Trophoblast cell (in vitro differentiated cells and primary cell): Measurements from ENCODE around the gene UBE2E1.
A peak's percentile ranks its signal among the peaks of the same experiment; 100 is the strongest.

Experiments used
- DNase-seq, 2 donors: peaks; one replicate each; pipeline ENCODE4 v3.0.0-alpha.2; 2016
- H2AFZ ChIP-seq: 2 replicates; pipeline ENCODE4 v1.6.1; 2013; ENCODE audit warnings: low read length, moderate library complexity, mild to moderate bottlenecking; ENCODE audit not compliant: insufficient read depth, poor library complexity
- H2AK5ac ChIP-seq: 2 replicates; pipeline ENCODE4 v1.6.1; 2013; ENCODE audit warnings: mild to moderate bottlenecking, low read length
- H2BK120ac ChIP-seq: 2 replicates; pipeline ENCODE4 v1.6.1; 2013; ENCODE audit warnings: low read length, mild to moderate bottlenecking, moderate library complexity; ENCODE audit not compliant: insufficient read depth, poor library complexity
- H2BK12ac ChIP-seq: 2 replicates; pipeline ENCODE4 v1.6.1; 2013; ENCODE audit warnings: mild to moderate bottlenecking, low read length, moderate library complexity
- H2BK5ac ChIP-seq: 2 replicates; pipeline ENCODE4 v1.6.1; 2013; ENCODE audit warnings: low read length, low read depth, moderate library complexity, mild to moderate bottlenecking; ENCODE audit not compliant: poor library complexity
- H3K14ac ChIP-seq: 2 replicates; pipeline ENCODE4 v1.6.1; 2013; ENCODE audit warnings: mild to moderate bottlenecking, low read length
- H3K18ac ChIP-seq: 2 replicates; pipeline ENCODE4 v1.6.1; 2013; ENCODE audit warnings: mild to moderate bottlenecking, low read length
- H3K23ac ChIP-seq: 2 replicates; pipeline ENCODE4 v1.6.1; 2013; ENCODE audit warnings: low read length
- H3K27ac ChIP-seq: 2 replicates; pipeline ENCODE4 v1.5.1; 2013; ENCODE audit warnings: low read depth, mild to moderate bottlenecking, inconsistent platforms, low read length, moderate library complexity
- H3K27me3 ChIP-seq: 2 replicates; pipeline ENCODE4 v1.6.1; 2013; ENCODE audit warnings: inconsistent platforms, mild to moderate bottlenecking, low read length, moderate library complexity; ENCODE audit not compliant: insufficient read depth
- H3K36me3 ChIP-seq, 2 experiments: 1 replicate in 1 of 2; 2 replicates in 1 of 2; pipeline ENCODE4 v1.6.1; 2013; ENCODE audit warnings: low read length in 2 of 2, mild to moderate bottlenecking in 2 of 2, moderate library complexity in 1 of 2; ENCODE audit not compliant: insufficient read depth in 2 of 2, control insufficient read depth in 1 of 2
- H3K4ac ChIP-seq: 2 replicates; pipeline ENCODE4 v1.6.1; 2013; ENCODE audit warnings: low read depth, mild to moderate bottlenecking, low read length, moderate library complexity
- H3K4me1 ChIP-seq, 2 experiments: 1 replicate in 1 of 2; 2 replicates in 1 of 2; pipeline ENCODE4 v1.6.1; 2013; ENCODE audit warnings: low read length in 2 of 2, mild to moderate bottlenecking in 2 of 2, moderate library complexity in 1 of 2; ENCODE audit not compliant: insufficient read depth in 2 of 2, control insufficient read depth in 1 of 2
- H3K4me2 ChIP-seq: 2 replicates; pipeline ENCODE4 v1.6.1; 2013; ENCODE audit warnings: inconsistent platforms, mild to moderate bottlenecking, low read length, moderate library complexity
- H3K4me3 ChIP-seq: 2 replicates; pipeline ENCODE4 v1.5.1; 2013; ENCODE audit warnings: mild to moderate bottlenecking, low read depth, low read length, inconsistent platforms
- H3K79me1 ChIP-seq: one replicate; pipeline ENCODE4 v1.6.1; 2013; ENCODE audit warnings: low read length
- H3K79me2 ChIP-seq: 2 replicates; pipeline ENCODE4 v1.6.1; 2013; ENCODE audit warnings: low read length, mild to moderate bottlenecking; ENCODE audit not compliant: control insufficient read depth, insufficient read depth, poor library complexity
- H3K9ac ChIP-seq: 2 replicates; pipeline ENCODE4 v1.6.1; 2013; ENCODE audit warnings: mild to moderate bottlenecking, low read length
- H3K9me3 ChIP-seq: 2 replicates; pipeline ENCODE4 v1.6.1; 2013; ENCODE audit warnings: low read depth, mild to moderate bottlenecking, control low read depth, inconsistent platforms, low read length; ENCODE audit not compliant: insufficient read depth
- H4K12ac ChIP-seq: 2 replicates; pipeline ENCODE4 v1.6.1; 2013; ENCODE audit warnings: low read depth, mild to moderate bottlenecking, low read length, moderate library complexity
- H4K8ac ChIP-seq: 2 replicates; pipeline ENCODE4 v1.6.1; 2013; ENCODE audit warnings: low read depth, mild to moderate bottlenecking, low read length, moderate library complexity
- H4K91ac ChIP-seq: one replicate; pipeline ENCODE4 v1.6.1; 2013; ENCODE audit warnings: low read depth, mild to moderate bottlenecking, low read length, moderate library complexity
- WGBS: extraction: QIAGEN DNeasy Blood & Tissue Kit; methylation state at CpG from one replicate; pipeline ENCODE4 v1.1.7; 2013; ENCODE audit warnings: missing lambda C conversion rate; ENCODE audit not compliant: insufficient read length, insufficient coverage; ENCODE audit errors: extremely low coverage; 5-methylcytosine and 5-hydroxymethylcytosine counted together

The UBE2E1 gene

GRCh38 chr3:23816721-23817120, 11.0 kb downstream of the UBE2E1 start:
- no peak overlapping the region for H3K23ac ChIP-seq
- H3K4me1 ChIP-seq, result peaks cover 0 to 1% of the 10 kb centered on the region in 2 experiments
- H4K8ac ChIP-seq, result no peak overlapping the region
- H3K9me3 ChIP-seq, result no peaks in the 10 kb centered on the region
- H2BK12ac ChIP-seq, result no peak overlapping the region
- no peak overlapping the region for H2AK5ac ChIP-seq
- H3K27me3 ChIP-seq, result no peaks in the 10 kb centered on the region
- H3K79me1 ChIP-seq, result no peaks in the 10 kb centered on the region
- no peak overlapping the region for H2BK120ac ChIP-seq
- no peak overlapping the region for H3K9ac ChIP-seq
- H3K4me3 ChIP-seq, result no peak overlapping the region
- H2BK5ac ChIP-seq, result no peak overlapping the region
- no peak overlapping the region for H2AFZ ChIP-seq
- H3K36me3 ChIP-seq, result no peaks in the 10 kb centered on the region
- no peak overlapping the region for H3K4ac ChIP-seq
- no peak overlapping the region for H3K27ac ChIP-seq
- H4K91ac ChIP-seq, result no peak overlapping the region
- no peak overlapping the region for H4K12ac ChIP-seq
- no peak overlapping the region for H3K4me2 ChIP-seq
- no peaks in the 10 kb centered on the region for H3K79me2 ChIP-seq
- H3K14ac ChIP-seq, result no peak overlapping the region
- DNase-seq, result no peak
- no peak overlapping the region for H3K18ac ChIP-seq
- no CpG with 5 or more reads among the region's 2 CpGs for WGBS

- H3K9ac ChIP-seq, result no peak overlapping the region
- H3K79me1 ChIP-seq, result no peaks in the 10 kb centered on the region
- WGBS, result 100% methylated on average over 1 of the region's 3 CpGs
- H4K91ac ChIP-seq, result no peak overlapping the region
- peak overlapping the region; percentile 62 for H3K4ac ChIP-seq
- H2BK12ac ChIP-seq, result no peak overlapping the region
- H2AFZ ChIP-seq, result no peak overlapping the region
- H2AK5ac ChIP-seq, result no peak overlapping the region
- H3K4me2 ChIP-seq, result no peak overlapping the region
- H3K27me3 ChIP-seq, result no peaks in the 10 kb centered on the region
- no peak overlapping the region for H2BK5ac ChIP-seq
- no peak overlapping the region for H4K8ac ChIP-seq
- H3K18ac ChIP-seq, result no peak overlapping the region
- H3K4me1 ChIP-seq, result peaks cover 0 to 1% of the 10 kb centered on the region in 2 experiments
- H3K14ac ChIP-seq, result no peak overlapping the region
- no peak overlapping the region for H3K27ac ChIP-seq
- H4K12ac ChIP-seq, result no peak overlapping the region
- H3K36me3 ChIP-seq, result no peaks in the 10 kb centered on the region
- no peak overlapping the region for H2BK120ac ChIP-seq
- H3K23ac ChIP-seq, result no peak overlapping the region
- H3K4me3 ChIP-seq, result no peak overlapping the region
- no peak for DNase-seq
- no peaks in the 10 kb centered on the region for H3K9me3 ChIP-seq
- H3K79me2 ChIP-seq, result no peaks in the 10 kb centered on the region
These were observed 11.9 kb downstream of the UBE2E1 start for GRCh38 chr3:23817508-23818223.

GRCh38 chr3:23819599-23820360, 14.0 kb downstream of the UBE2E1 start:
- Histone ChIP-seq H3K9ac (no peak overlapping the region), H4K8ac (no peak overlapping the region), H3K27me3 (no peaks in the 10 kb centered on the region), H3K9me3 (no peaks in the 10 kb centered on the region), H3K4ac (no peak overlapping the region), H3K79me2 (no peaks in the 10 kb centered on the region), H2BK12ac (no peak overlapping the region), H2BK5ac (no peak overlapping the region), H3K18ac (no peak overlapping the region), H3K4me3 (no peak overlapping the region), H3K4me2 (no peak overlapping the region), H2BK120ac (no peak overlapping the region), H2AFZ (no peak overlapping the region), H4K91ac (no peak overlapping the region), H4K12ac (no peak overlapping the region), H3K23ac (no peak overlapping the region), H3K14ac (no peak overlapping the region), H2AK5ac (no peak overlapping the region), H3K36me3 (no peaks in the 10 kb centered on the region), H3K4me1 (peaks cover 0 to 1% of the 10 kb centered on the region in 2 experiments), H3K79me1 (no peaks in the 10 kb centered on the region), H3K27ac (no peak overlapping the region)
- DNase-seq, result no peak
- no CpG with 5 or more reads among the region's 5 CpGs for WGBS

GRCh38 chr3:23820888-23821287, 15.1 kb downstream of the UBE2E1 start:
- Histone ChIP-seq H3K36me3 (no peaks in the 10 kb centered on the region), H3K4me2 (no peak overlapping the region), H2AFZ (no peak overlapping the region), H3K27me3 (no peaks in the 10 kb centered on the region), H2BK120ac (no peak overlapping the region), H3K4me1 (peaks cover 0 to 1% of the 10 kb centered on the region in 2 experiments), H4K12ac (no peak overlapping the region), H3K79me2 (peaks cover 2% of the 10 kb centered on the region), H2AK5ac (no peak overlapping the region), H4K91ac (no peak overlapping the region), H3K27ac (no peak overlapping the region), H3K4ac (no peak overlapping the region), H3K9me3 (no peaks in the 10 kb centered on the region), H3K9ac (no peak overlapping the region), H3K23ac (no peak overlapping the region), H4K8ac (no peak overlapping the region), H3K79me1 (no peaks in the 10 kb centered on the region), H3K18ac (no peak overlapping the region), H3K14ac (no peak overlapping the region), H2BK5ac (no peak overlapping the region), H2BK12ac (no peak overlapping the region), H3K4me3 (no peak overlapping the region)
- WGBS, result no CpG with 5 or more reads among the region's 1 CpG
- DNase-seq, result no peak
